ENCODE measurements around the gene PMM1.
A peak's percentile ranks its signal among the peaks of the same experiment; 100 is the strongest.
"Not testable (repeated sequence)": the region's sequence is repeated elsewhere in the genome, so short reads cannot be mapped to it uniquely, and the experiment has no call there.

PMM1 gene

GRCh38 chr22:41578818-41579217 lies 10.8 kb downstream of the PMM1 start:
- no peak overlapping the region for H3K4me3 ChIP-seq (ENCODE audit: low read depth, low read length)
- TF ChIP-seq MAX (IDR thresholded peaks at IDR 0.05; ENCODE audit: low read depth, low read length) (no peak), POLR2A (IDR thresholded peaks at IDR 0.05; ENCODE audit: extremely low read depth, insufficient read length) (no peak), CTCF (IDR thresholded peaks at IDR 0.05; ENCODE audit: low read depth, low read length) (no peak), MYC (IDR thresholded peaks at IDR 0.05; ENCODE audit: low read depth, low read length) (no peak)
- DNase-seq (ENCODE audit: low read depth), result no peak

- no peak for DNase-seq (ENCODE audit: low read depth)
- TF ChIP-seq MAX (IDR thresholded peaks at IDR 0.05; ENCODE audit: low read depth, low read length) (no peak), MYC (IDR thresholded peaks at IDR 0.05; ENCODE audit: low read depth, low read length) (no peak), CTCF (IDR thresholded peaks at IDR 0.05; ENCODE audit: low read depth, low read length) (no peak), POLR2A (IDR thresholded peaks at IDR 0.05; ENCODE audit: extremely low read depth, insufficient read length) (no peak)
- H3K4me3 ChIP-seq (ENCODE audit: low read depth, low read length), result no peak overlapping the region
Measured at GRCh38 chr22:41578114-41578513, 11.5 kb downstream of the PMM1 start.

GRCh38 chr22:41576877-41577276 lies 12.8 kb downstream of the PMM1 start:
- DNase-seq (ENCODE audit: low read depth), result peak; percentile 68
- no peak overlapping the region for H3K4me3 ChIP-seq (ENCODE audit: low read depth, low read length)
- TF ChIP-seq CTCF (IDR thresholded peaks at IDR 0.05; ENCODE audit: low read depth, low read length) (peak; percentile 79), MAX (IDR thresholded peaks at IDR 0.05; ENCODE audit: low read depth, low read length) (peak; percentile 27; the same call in 1 of the 2 replicates), POLR2A (IDR thresholded peaks at IDR 0.05; ENCODE audit: extremely low read depth, insufficient read length) (no peak)

- no peak for DNase-seq (ENCODE audit: low read depth)
- no peak overlapping the region for H3K4me3 ChIP-seq (ENCODE audit: low read depth, low read length)
- TF ChIP-seq MYC (IDR thresholded peaks at IDR 0.05; ENCODE audit: low read depth, low read length), result no peak
- no peak for TF ChIP-seq MAX (IDR thresholded peaks at IDR 0.05; ENCODE audit: low read depth, low read length)
- TF ChIP-seq CTCF (IDR thresholded peaks at IDR 0.05; ENCODE audit: low read depth, low read length), result no peak
- no peak for TF ChIP-seq POLR2A (IDR thresholded peaks at IDR 0.05; ENCODE audit: extremely low read depth, insufficient read length)
Measured at GRCh38 chr22:41575533-41575932, 14.1 kb downstream of the PMM1 start.

- H3K4me3 ChIP-seq (ENCODE audit: low read depth, low read length), result no peak overlapping the region
- no peak for DNase-seq (ENCODE audit: low read depth)
- TF ChIP-seq MAX (IDR thresholded peaks at IDR 0.05; ENCODE audit: low read depth, low read length) (no peak), MYC (IDR thresholded peaks at IDR 0.05; ENCODE audit: low read depth, low read length) (no peak), POLR2A (IDR thresholded peaks at IDR 0.05; ENCODE audit: extremely low read depth, insufficient read length) (no peak)
Measured at GRCh38 chr22:41574847-41575381, 14.7 kb downstream of the PMM1 start.

- H3K4me3 ChIP-seq (ENCODE audit: low read depth, low read length), result no peak overlapping the region
- no peak for DNase-seq (ENCODE audit: low read depth)
Measured at GRCh38 chr22:41573677-41574076, 16.0 kb downstream of the PMM1 start.

GRCh38 chr22:41572305-41572704 lies 17.3 kb downstream of the PMM1 start:
- not testable (repeated sequence) for DNase-seq (ENCODE audit: low read depth); H3K4me3 ChIP-seq (ENCODE audit: low read depth, low read length)

More at GRCh38 chr22:41573677-41574076, 16.0 kb downstream of the PMM1 start:
- TF ChIP-seq POLR2A (IDR thresholded peaks at IDR 0.05; ENCODE audit: extremely low read depth, insufficient read length) (no peak), MAX (IDR thresholded peaks at IDR 0.05; ENCODE audit: low read depth, low read length) (no peak), CTCF (IDR thresholded peaks at IDR 0.05; ENCODE audit: low read depth, low read length) (no peak), MYC (IDR thresholded peaks at IDR 0.05; ENCODE audit: low read depth, low read length) (no peak)

Measured in NB4 (cell line).